WTC11 (cell line): ENCODE results near the gene KCNIP1. TPM values are rescaled to one million over a fixed set of nuclear protein-coding genes. Genes with fewer than 3 reads are reported as not detected.

Experiments used
- ATAC-seq: fragments of 200-7000 bp; cut with Tn5 transposase; 2 replicates; pipeline ENCODE4 v1.10.0; 2021; ENCODE audit warnings: mild to moderate bottlenecking, moderate library complexity
- CTCF ChIA-PET: fragments of 300-600 bp; sonication (Branson Sonifier 250); formaldehyde crosslinking; loops from one replicate; lab custom pipeline; 2021; ENCODE audit warnings: antibody characterized with exemption; lab: Charles Lee
- POLR2A ChIA-PET: fragments of 350-600 bp; sonication (Branson Sonifier 250); formaldehyde crosslinking; loops from one replicate; lab custom pipeline; 2021; ENCODE audit warnings: antibody characterized with exemption; lab: Charles Lee
- DNase-seq: peaks from one replicate; pipeline ENCODE4 v3.0.0; 2021; ENCODE audit warnings: low spot score
- H3K27ac Mint-ChIP-seq: 2 replicates; pipeline ENCODE4 v1.8.0; 2021; ENCODE audit warnings: mixed read lengths
- H3K27me3 Mint-ChIP-seq: 2 replicates; pipeline ENCODE4 v1.8.0; 2021; ENCODE audit warnings: low read depth, mild to moderate bottlenecking, moderate library complexity, mixed read lengths
- H3K36me3 Mint-ChIP-seq: 2 replicates; pipeline ENCODE4 v1.8.0; 2021; ENCODE audit warnings: mixed read lengths
- H3K4me1 Mint-ChIP-seq: 2 replicates; pipeline ENCODE4 v1.8.0; 2022; ENCODE audit warnings: mixed read lengths
- H3K4me3 Mint-ChIP-seq: 2 replicates; pipeline ENCODE4 v1.8.0; 2021; ENCODE audit warnings: mild to moderate bottlenecking, moderate library complexity, mixed read lengths
- H3K9me3 Mint-ChIP-seq: 2 replicates; pipeline ENCODE4 v1.8.0; 2021; ENCODE audit warnings: mixed read lengths
- E2F4 ChIP-seq: sonication (generic); formaldehyde crosslinking; IDR thresholded peaks from 2 replicates; pipeline ENCODE4 v1.8.1; 2022; ENCODE audit warnings: low read depth, mild to moderate bottlenecking, moderate library complexity, missing genetic modification reagents, borderline replicate concordance
- GABPB1 ChIP-seq: sonication (generic); formaldehyde crosslinking; IDR thresholded peaks from 2 replicates; pipeline ENCODE4 v1.8.1; 2023; ENCODE audit warnings: mild to moderate bottlenecking, missing genetic modification reagents
- KAT7 ChIP-seq: sonication (generic); formaldehyde crosslinking; IDR thresholded peaks from 2 replicates; pipeline ENCODE4 v1.8.1; 2023; ENCODE audit warnings: missing genetic modification reagents, mild to moderate bottlenecking, borderline replicate concordance
- NFATC4 ChIP-seq: fragments of 250-450 bp; sonication (Bioruptor Pico); IDR thresholded peaks from 2 replicates; pipeline ENCODE4 v1.9.0; 2021; ENCODE audit warnings: mild to moderate bottlenecking
- NFYB ChIP-seq: sonication (generic); formaldehyde crosslinking; conservative IDR thresholded peaks from 2 replicates; pipeline ENCODE4 v1.8.0; 2022; ENCODE audit warnings: low read depth, missing genetic modification reagents
- TEAD1 ChIP-seq: sonication (generic); formaldehyde crosslinking; IDR thresholded peaks from 2 replicates; pipeline ENCODE4 v1.8.0; 2022; ENCODE audit warnings: mild to moderate bottlenecking, missing genetic modification reagents
- ZNF121 ChIP-seq: sonication (generic); formaldehyde crosslinking; IDR thresholded peaks from 2 replicates; pipeline ENCODE4 v1.8.0; 2023; ENCODE audit warnings: missing genetic modification reagents
- ZNF138 ChIP-seq: sonication (generic); formaldehyde crosslinking; conservative IDR thresholded peaks from 2 replicates; pipeline ENCODE4 v1.8.1; 2022; ENCODE audit warnings: mild to moderate bottlenecking, moderate library complexity, missing genetic modification reagents
- ZNF219 ChIP-seq: sonication (generic); formaldehyde crosslinking; IDR thresholded peaks from 2 replicates; pipeline ENCODE4 v1.8.0; 2023; ENCODE audit warnings: missing genetic modification reagents, mild to moderate bottlenecking, borderline replicate concordance
- ZNF423 ChIP-seq: fragments of 250-450 bp; sonication (Bioruptor Pico); IDR thresholded peaks from 2 replicates; pipeline ENCODE4 v2.1.2; 2022; ENCODE audit warnings: mild to moderate bottlenecking, moderate library complexity
- total RNA-seq: library from RNA; stranded (reverse); gene quantifications from 3 replicates; pipeline ENCODE4 v1.2.3, GENCODE V29; 2021
- TF ChIP-seq, protein P1 (sequence below): fragments of 200-600 bp; IDR thresholded peaks from 2 replicates; pipeline ENCODE4 v1.8.0; 2022; ENCODE audit warnings: antibody characterized with exemption
- TF ChIP-seq, protein P2 (sequence below): fragments of 250-450 bp; sonication (Bioruptor Pico); IDR thresholded peaks from 2 replicates; pipeline ENCODE4 v1.9.0; 2021; ENCODE audit warnings: mild to moderate bottlenecking
- TF ChIP-seq, protein P3 (sequence below): sonication (generic); formaldehyde crosslinking; IDR thresholded peaks from 2 replicates; pipeline ENCODE4 v1.8.0; 2022; ENCODE audit warnings: mild to moderate bottlenecking, missing genetic modification reagents
- TF ChIP-seq, protein P4 (sequence below): sonication (generic); formaldehyde crosslinking; conservative IDR thresholded peaks from 2 replicates; pipeline ENCODE4 v1.8.1; 2023; ENCODE audit warnings: mild to moderate bottlenecking, low read depth, missing genetic modification reagents, moderate library complexity
- TF ChIP-seq, protein P5 (sequence below): fragments of 250-450 bp; sonication (Bioruptor Pico); IDR thresholded peaks from 2 replicates; pipeline ENCODE4 v1.9.0; 2021; ENCODE audit warnings: mild to moderate bottlenecking
- TF ChIP-seq, protein P6 (sequence below): fragments of 250-450 bp; sonication (Bioruptor Pico); conservative IDR thresholded peaks from 2 replicates; pipeline ENCODE4 v1.9.0; 2021; ENCODE audit warnings: mild to moderate bottlenecking

KCNIP1 gene
- total RNA-seq, 1 experiment from 2014 or later: 0.59 TPM

- Mint-ChIP-seq H3K9me3 (no peaks in the 10 kb centered on the region), H3K27ac (no peak overlapping the region), H3K4me3 (no peak overlapping the region), H3K36me3 (no peaks in the 10 kb centered on the region), H3K4me1 (peaks cover 3% of the 10 kb centered on the region; the same call in 1 of the 2 replicates), H3K27me3 (peaks cover 17% of the 10 kb centered on the region)
- TF ChIP-seq, protein P1, sequence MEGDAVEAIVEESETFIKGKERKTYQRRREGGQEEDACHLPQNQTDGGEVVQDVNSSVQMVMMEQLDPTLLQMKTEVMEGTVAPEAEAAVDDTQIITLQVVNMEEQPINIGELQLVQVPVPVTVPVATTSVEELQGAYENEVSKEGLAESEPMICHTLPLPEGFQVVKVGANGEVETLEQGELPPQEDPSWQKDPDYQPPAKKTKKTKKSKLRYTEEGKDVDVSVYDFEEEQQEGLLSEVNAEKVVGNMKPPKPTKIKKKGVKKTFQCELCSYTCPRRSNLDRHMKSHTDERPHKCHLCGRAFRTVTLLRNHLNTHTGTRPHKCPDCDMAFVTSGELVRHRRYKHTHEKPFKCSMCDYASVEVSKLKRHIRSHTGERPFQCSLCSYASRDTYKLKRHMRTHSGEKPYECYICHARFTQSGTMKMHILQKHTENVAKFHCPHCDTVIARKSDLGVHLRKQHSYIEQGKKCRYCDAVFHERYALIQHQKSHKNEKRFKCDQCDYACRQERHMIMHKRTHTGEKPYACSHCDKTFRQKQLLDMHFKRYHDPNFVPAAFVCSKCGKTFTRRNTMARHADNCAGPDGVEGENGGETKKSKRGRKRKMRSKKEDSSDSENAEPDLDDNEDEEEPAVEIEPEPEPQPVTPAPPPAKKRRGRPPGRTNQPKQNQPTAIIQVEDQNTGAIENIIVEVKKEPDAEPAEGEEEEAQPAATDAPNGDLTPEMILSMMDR: peak; percentile 80
- no peak for TF ChIP-seq NFYB (CRISPR knock-in tag)
- ChIA-PET CTCF (interaction anchor here (0.6 to 4.1 kb wide), 17 partner anchors 8 to 212 kb away, joined by 3 to 36 read pairs (median 5); no protein-coding TSS in a partner anchor), POLR2A (no interaction called here)
- ATAC-seq (peak; percentile 95), DNase-seq (peak; percentile 90)
Measured at GRCh38 chr5:170603578-170604565, 100.1 kb downstream of the KCNIP1 start.

GRCh38 chr5:170606941-170607340 lies 103.1 kb downstream of the KCNIP1 start:
- no peaks in the 10 kb centered on the region for H3K36me3 Mint-ChIP-seq
- H3K27ac Mint-ChIP-seq: no peak overlapping the region
- ChIA-PET CTCF (interaction anchor here (0.8 to 1.1 kb wide), 2 partner anchors 26 to 32 kb away, joined by 3 to 7 read pairs; no protein-coding TSS in a partner anchor), POLR2A (no interaction called here)
- no peak for DNase-seq
- H3K9me3 Mint-ChIP-seq: no peaks in the 10 kb centered on the region
- H3K4me1 Mint-ChIP-seq: peaks cover 11% of the 10 kb centered on the region
- peaks cover 43% of the 10 kb centered on the region for H3K27me3 Mint-ChIP-seq
- TF ChIP-seq TEAD1 (no peak), ZNF219 (no peak), ZNF121 (CRISPR knock-in tag) (no peak), KAT7 (CRISPR knock-in tag) (no peak), ZNF423 (CRISPR knock-in tag) (no peak), GABPB1 (CRISPR knock-in tag) (no peak), ZNF138 (CRISPR knock-in tag) (no peak), E2F4 (no peak), NFATC4 (no peak)
- TF ChIP-seq, protein P2, sequence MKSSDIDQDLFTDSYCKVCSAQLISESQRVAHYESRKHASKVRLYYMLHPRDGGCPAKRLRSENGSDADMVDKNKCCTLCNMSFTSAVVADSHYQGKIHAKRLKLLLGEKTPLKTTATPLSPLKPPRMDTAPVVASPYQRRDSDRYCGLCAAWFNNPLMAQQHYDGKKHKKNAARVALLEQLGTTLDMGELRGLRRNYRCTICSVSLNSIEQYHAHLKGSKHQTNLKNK (CRISPR knock-in tag): no peak
- TF ChIP-seq, protein P3, sequence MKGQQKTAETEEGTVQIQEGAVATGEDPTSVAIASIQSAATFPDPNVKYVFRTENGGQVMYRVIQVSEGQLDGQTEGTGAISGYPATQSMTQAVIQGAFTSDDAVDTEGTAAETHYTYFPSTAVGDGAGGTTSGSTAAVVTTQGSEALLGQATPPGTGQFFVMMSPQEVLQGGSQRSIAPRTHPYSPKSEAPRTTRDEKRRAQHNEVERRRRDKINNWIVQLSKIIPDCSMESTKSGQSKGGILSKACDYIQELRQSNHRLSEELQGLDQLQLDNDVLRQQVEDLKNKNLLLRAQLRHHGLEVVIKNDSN (CRISPR knock-in tag): no peak
- TF ChIP-seq, protein P4, sequence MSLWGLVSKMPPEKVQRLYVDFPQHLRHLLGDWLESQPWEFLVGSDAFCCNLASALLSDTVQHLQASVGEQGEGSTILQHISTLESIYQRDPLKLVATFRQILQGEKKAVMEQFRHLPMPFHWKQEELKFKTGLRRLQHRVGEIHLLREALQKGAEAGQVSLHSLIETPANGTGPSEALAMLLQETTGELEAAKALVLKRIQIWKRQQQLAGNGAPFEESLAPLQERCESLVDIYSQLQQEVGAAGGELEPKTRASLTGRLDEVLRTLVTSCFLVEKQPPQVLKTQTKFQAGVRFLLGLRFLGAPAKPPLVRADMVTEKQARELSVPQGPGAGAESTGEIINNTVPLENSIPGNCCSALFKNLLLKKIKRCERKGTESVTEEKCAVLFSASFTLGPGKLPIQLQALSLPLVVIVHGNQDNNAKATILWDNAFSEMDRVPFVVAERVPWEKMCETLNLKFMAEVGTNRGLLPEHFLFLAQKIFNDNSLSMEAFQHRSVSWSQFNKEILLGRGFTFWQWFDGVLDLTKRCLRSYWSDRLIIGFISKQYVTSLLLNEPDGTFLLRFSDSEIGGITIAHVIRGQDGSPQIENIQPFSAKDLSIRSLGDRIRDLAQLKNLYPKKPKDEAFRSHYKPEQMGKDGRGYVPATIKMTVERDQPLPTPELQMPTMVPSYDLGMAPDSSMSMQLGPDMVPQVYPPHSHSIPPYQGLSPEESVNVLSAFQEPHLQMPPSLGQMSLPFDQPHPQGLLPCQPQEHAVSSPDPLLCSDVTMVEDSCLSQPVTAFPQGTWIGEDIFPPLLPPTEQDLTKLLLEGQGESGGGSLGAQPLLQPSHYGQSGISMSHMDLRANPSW (CRISPR knock-in tag): no peak
- TF ChIP-seq, protein P1: no peak
- TF ChIP-seq, protein P5, sequence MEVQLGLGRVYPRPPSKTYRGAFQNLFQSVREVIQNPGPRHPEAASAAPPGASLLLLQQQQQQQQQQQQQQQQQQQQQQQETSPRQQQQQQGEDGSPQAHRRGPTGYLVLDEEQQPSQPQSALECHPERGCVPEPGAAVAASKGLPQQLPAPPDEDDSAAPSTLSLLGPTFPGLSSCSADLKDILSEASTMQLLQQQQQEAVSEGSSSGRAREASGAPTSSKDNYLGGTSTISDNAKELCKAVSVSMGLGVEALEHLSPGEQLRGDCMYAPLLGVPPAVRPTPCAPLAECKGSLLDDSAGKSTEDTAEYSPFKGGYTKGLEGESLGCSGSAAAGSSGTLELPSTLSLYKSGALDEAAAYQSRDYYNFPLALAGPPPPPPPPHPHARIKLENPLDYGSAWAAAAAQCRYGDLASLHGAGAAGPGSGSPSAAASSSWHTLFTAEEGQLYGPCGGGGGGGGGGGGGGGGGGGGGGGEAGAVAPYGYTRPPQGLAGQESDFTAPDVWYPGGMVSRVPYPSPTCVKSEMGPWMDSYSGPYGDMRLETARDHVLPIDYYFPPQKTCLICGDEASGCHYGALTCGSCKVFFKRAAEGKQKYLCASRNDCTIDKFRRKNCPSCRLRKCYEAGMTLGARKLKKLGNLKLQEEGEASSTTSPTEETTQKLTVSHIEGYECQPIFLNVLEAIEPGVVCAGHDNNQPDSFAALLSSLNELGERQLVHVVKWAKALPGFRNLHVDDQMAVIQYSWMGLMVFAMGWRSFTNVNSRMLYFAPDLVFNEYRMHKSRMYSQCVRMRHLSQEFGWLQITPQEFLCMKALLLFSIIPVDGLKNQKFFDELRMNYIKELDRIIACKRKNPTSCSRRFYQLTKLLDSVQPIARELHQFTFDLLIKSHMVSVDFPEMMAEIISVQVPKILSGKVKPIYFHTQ: no peak
- TF ChIP-seq, protein P6, sequence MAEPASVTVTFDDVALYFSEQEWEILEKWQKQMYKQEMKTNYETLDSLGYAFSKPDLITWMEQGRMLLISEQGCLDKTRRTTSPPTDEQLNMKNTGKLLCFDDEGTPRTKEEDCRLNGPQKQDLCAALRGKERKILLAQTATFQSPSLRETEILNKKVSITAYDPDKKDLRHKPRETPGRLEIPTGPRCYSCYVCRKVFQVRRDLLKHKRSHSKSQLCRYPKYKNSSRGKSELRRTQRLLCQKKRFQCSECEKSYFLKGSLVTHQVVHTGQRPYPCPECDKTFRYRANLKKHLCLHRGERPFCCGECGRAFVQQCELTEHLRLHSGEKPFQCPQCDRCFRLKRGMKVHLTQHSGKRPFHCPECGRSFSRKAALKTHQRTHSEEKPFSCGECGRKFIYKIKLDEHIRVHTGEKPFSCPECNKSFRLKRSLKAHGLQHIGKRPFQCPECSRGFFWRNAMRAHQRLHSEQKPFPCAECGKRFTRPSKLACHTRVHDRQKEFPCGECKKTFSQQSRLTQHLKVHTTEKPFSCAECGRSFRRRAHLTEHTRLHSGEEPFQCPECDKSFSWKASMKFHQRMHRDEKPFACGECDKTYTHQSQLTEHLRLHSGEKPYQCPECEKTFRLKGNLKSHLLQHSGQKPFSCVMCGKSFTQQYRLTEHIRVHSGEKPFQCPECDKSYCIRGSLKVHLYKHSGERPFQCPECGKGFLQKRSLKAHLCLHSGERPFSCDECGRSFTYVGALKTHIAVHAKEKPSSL (CRISPR knock-in tag): no peak
- no peak for ATAC-seq
- H3K4me3 Mint-ChIP-seq: no peak overlapping the region
